Small intestine (tissue), 7 donors: ENCODE results near the gene CIAO1. TPM values are rescaled to one million over a fixed set of nuclear protein-coding genes. Genes with fewer than 3 reads are reported as not detected.

Source experiments
- DNase-seq, 2 donors: peaks; one replicate each; pipeline versions ENCODE4 v3.0.0 to v3.0.0-alpha.2; 2013
- FAIRE-seq: peaks from 2 replicates; lab custom pipeline; 2012; peaks lifted over from hg19 to GRCh38; lab: Jason Lieb, UNC
- H3K27ac ChIP-seq, 3 donors: one replicate each; pipeline ENCODE4 v1.5.1; 2013; ENCODE audit warnings: low read length in 2 of 3, mild to moderate bottlenecking in 2 of 3, control low read depth in 1 of 3, inconsistent platforms in 1 of 3, low read depth in 1 of 3, moderate library complexity in 1 of 3
- H3K27me3 ChIP-seq, 3 donors: one replicate each; pipeline ENCODE4 v1.6.1; 2013; ENCODE audit warnings: low read length in 3 of 3, inconsistent platforms in 1 of 3; ENCODE audit not compliant: control insufficient read depth in 3 of 3, insufficient read depth in 3 of 3
- H3K36me3 ChIP-seq, 3 donors: one replicate each; pipeline ENCODE4 v1.6.1; 2013; ENCODE audit warnings: low read length in 3 of 3, inconsistent platforms in 1 of 3, low read depth in 1 of 3, mild to moderate bottlenecking in 1 of 3, moderate library complexity in 1 of 3; ENCODE audit not compliant: control insufficient read depth in 3 of 3, insufficient read depth in 2 of 3
- H3K4me1 ChIP-seq, 3 donors: one replicate each; pipeline ENCODE4 v1.6.1; 2013; ENCODE audit warnings: low read length in 2 of 3, inconsistent platforms in 1 of 3, low read depth in 1 of 3, mild to moderate bottlenecking in 1 of 3, moderate library complexity in 1 of 3; ENCODE audit not compliant: control insufficient read depth in 3 of 3, insufficient read depth in 2 of 3
- H3K4me3 ChIP-seq, 3 donors: one replicate each; pipeline ENCODE4 v1.5.1; 2013; ENCODE audit warnings: low read length in 3 of 3, control low read depth in 1 of 3, inconsistent platforms in 1 of 3, low read depth in 1 of 3, mild to moderate bottlenecking in 1 of 3, moderate library complexity in 1 of 3
- H3K9me3 ChIP-seq, 2 donors: one replicate each; pipeline ENCODE4 v1.6.1; 2013; ENCODE audit warnings: low read depth in 1 of 2, low read length in 1 of 2; ENCODE audit not compliant: control insufficient read depth in 2 of 2, insufficient read depth in 1 of 2
- WGBS, 3 donors: extraction: QIAGEN DNeasy Blood & Tissue Kit; methylation state at CpG; one replicate each; pipeline ENCODE4 v1.1.7; 2013; 5-methylcytosine and 5-hydroxymethylcytosine counted together
- polyA plus RNA-seq, 4 donors: library from polyadenylated mRNA; stranded (reverse) in 3 of 4; unstranded in 1 of 4; fragments of 200-250 nt in 3 of 4; fragments of 120-200 nt in 1 of 4; gene quantifications; one replicate each; pipeline versions ENCODE4 v1.2.1 to v1.2.3, GENCODE V29; 2013
- donor health status: healthy with polysubstance abuse.
- donor health status: control.
- donor health status: control.
- donor health status: Bipolar disorder and iron deficiency.
- donor health status: healthy.

Gene CIAO1
- polyA plus RNA-seq, 4 donors: 50.3 to 73.2 (median 56.6) TPM

DNA sequence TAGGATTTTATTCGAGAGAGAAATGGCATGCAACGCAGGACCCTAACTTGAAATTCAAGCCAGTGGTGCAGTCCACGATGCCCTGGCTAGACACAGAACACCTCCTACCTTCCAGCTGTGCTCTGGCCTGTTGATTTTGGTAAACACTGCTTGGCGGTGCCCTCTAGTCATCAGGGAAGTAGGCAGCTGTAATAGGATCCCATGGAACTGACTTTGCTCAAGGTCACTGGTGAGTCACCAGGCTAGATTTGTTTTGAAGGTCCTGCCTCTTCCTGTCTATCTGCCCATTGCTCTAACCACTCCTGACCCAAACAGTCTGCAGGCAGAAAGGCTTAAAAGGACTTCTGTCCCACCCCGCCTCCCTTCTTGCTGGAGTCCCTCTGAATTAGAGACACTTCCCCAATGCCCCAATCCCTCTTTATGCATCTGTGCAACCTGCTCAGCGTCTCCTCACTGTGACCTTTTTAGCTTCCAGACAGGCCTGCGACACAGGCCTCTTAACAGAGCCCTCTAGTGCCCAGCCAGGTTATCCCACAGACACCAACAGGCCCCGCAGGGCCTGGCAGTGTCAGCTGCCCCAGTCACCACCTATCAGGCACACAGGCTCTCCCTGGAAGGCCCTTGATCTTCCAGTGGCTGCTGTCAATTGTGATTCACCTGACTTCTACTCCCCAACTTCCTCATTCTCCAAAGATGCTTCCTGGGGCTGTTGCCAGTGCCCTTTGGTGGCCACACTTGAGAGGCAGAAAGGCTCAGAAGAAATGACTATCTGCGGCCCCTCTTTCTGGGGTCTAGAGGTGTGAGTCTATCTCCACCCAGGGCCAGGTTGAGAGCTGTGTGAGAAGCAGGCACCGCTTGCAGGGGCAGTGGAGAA is 5.4 kb upstream of the CIAO1 start:
- H3K27ac ChIP-seq: peak overlapping the region; percentile 86 to 90 (median 90)
- peak; percentile 84 to 95 for DNase-seq
- no peak overlapping the region for H3K4me3 ChIP-seq
- no peaks in the 10 kb centered on the region for H3K27me3 ChIP-seq
- WGBS, 3 donors: 24 to 43% (median 34%) methylated on average over 10 of the region's 10 CpGs
- no peak for FAIRE-seq
- peaks cover 2 to 52% (median 3%) of the 10 kb centered on the region in 3 donors for H3K36me3 ChIP-seq
- peaks cover 17 to 51% (median 20%) of the 10 kb centered on the region in 3 donors for H3K4me1 ChIP-seq
- no peaks in the 10 kb centered on the region for H3K9me3 ChIP-seq

DNA sequence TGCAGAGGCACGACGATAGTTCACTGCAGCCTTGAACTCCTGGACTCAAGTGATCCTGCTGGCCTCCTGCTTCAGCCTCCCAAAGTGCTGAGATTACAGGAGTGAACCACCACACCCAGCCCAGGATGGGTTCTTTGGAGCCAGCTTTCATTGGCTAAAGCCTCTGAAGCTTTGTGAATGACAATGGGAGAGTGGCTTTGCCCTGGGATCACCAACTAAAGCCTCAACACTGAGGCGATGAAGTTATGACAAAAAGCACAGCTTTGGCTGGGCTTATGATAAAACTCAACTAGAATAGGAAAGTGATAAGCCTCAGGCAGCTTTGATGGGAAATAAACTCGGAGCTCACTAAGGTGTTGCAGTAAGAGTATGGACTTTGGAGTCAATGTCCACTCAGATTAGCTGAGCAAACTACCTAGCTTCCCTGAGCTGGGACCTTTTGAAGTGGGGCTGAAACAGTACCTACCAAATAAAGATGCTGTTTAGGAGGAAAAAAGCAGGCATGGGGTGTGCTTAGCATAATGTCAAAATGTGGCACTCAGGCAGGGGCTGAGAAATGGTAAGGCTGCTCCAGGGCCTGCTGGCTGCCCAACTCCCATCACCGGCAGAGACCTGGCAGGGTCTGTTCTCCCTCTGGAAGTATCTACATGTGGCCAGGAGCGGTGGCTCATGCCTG is 4.6 kb upstream of the CIAO1 start:
- H3K27me3 ChIP-seq: no peaks in the 10 kb centered on the region
- DNase-seq: peak; percentile 83 to 89

DNA sequence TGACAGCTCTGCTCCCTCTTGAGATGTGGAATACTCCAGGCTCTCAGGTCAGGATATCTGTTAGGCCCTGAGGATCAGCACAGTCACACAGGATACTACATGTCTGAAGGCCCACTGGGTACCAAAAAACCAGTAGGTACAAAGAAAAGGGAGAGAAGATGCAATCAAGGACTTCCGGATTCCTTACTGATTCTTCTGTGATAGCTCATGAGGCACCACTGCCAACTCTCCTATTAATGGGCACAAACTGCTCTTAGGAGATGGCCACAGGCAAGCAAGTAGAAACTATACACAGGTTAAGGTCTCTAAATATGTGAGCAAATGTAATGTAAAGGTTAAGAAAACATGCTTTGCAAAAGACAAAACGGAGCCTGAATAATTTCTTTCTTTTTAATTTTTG is 3.7 kb upstream of the CIAO1 start:
- Histone ChIP-seq H3K27me3 (no peaks in the 10 kb centered on the region), H3K4me1 (peaks cover 17 to 53% (median 23%) of the 10 kb centered on the region in 3 donors), H3K27ac (peak overlapping the region in 2 of 3 donors; percentile 86 to 90), H3K4me3 (no peak overlapping the region), H3K9me3 (no peaks in the 10 kb centered on the region), H3K36me3 (peaks cover 0 to 45% (median 2%) of the 10 kb centered on the region in 3 donors)
- DNase-seq (no peak), FAIRE-seq (no peak)
- 73 to 83% (median 78%) methylated on average over 2 of the region's 2 CpGs for WGBS, 3 donors

More for the DNA sequence above, 4.6 kb upstream of the CIAO1 start:
- FAIRE-seq: no peak
- Histone ChIP-seq H3K4me1 (peaks cover 17 to 51% (median 20%) of the 10 kb centered on the region in 3 donors), H3K36me3 (peaks cover 2 to 47% (median 3%) of the 10 kb centered on the region in 3 donors), H3K4me3 (no peak overlapping the region), H3K27ac (peak overlapping the region; percentile 86 to 90 (median 90)), H3K9me3 (no peaks in the 10 kb centered on the region)
- 23 to 67% (median 55%) methylated on average over 6 of the region's 6 CpGs for WGBS, 3 donors

DNA sequence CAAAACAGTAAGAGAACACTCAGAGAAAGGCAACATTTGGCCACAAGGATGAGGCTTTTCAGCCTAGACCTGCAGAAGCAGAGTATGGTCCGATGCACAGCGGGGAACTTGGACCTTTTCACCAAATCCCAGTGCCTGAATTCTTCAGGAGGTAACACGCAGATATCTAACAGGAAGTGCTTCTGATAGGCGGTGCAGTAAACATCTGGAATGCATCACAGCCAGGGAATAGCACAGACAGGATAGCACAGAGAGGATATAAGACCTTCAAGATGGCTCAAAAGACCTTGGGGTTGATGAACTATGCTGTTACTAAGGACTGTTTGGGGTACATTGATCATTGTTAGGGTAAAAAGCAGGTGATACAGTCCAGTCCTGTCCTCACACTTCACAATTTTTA is 1.9 kb upstream of the CIAO1 start:
- 56 to 68% (median 59%) methylated on average over 4 of the region's 4 CpGs for WGBS, 3 donors
- peak overlapping the region in 1 of 3 donors; percentile 86 for H3K4me3 ChIP-seq
- DNase-seq (no peak), FAIRE-seq (no peak)
- H3K9me3 ChIP-seq: no peaks in the 10 kb centered on the region
- no peak overlapping the region for H3K27ac ChIP-seq
- no peaks in the 10 kb centered on the region for H3K27me3 ChIP-seq
- peaks cover 4 to 47% (median 10%) of the 10 kb centered on the region in 3 donors for H3K36me3 ChIP-seq
- H3K4me1 ChIP-seq: peaks cover 16 to 52% (median 24%) of the 10 kb centered on the region in 3 donors

DNA sequence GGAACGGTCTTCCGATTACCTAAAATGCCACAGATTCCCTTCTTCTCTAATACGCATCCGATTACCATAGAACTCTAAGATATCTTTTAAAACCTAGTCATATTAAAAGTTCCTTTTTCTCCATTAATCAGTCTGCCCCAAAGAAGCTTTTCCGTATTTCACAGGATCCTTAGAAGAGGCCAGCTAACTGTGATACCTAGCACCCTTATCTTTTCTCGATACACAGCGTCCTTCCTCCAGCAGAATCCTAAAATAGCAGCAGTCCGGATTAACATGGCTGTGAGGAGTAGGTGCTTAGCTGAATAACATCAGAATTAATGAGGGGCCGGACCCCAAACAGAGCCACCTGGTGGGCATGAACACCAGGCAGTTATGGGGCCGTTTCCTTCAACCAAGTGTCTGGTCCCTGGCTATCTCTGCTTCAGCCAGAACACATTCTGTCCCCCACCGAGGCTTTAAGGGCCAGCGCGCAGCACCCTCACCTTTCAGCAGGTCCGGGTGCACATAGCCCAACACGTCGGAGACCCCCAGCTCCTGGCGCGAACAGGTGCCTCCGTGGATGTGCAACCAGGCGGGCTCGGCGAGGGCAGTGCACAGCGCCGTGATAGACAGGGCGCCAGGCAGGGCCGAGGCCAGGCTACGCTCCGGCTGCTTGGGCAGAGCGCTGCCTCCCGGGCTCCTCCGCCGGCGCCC is 1.2 kb upstream of the CIAO1 start:
- Histone ChIP-seq H3K27me3 (no peaks in the 10 kb centered on the region), H3K4me3 (peak overlapping the region; percentile 82 to 98 (median 86)), H3K9me3 (no peaks in the 10 kb centered on the region), H3K27ac (peak overlapping the region in 1 of 3 donors; percentile 94), H3K36me3 (peaks cover 5 to 45% (median 8%) of the 10 kb centered on the region in 3 donors), H3K4me1 (peaks cover 15 to 45% (median 24%) of the 10 kb centered on the region in 3 donors)
- peak in 1 of 2 donors; percentile 54 for DNase-seq
- FAIRE-seq: no peak
- 14 to 23% (median 14%) methylated on average over 18 to 33 of the region's 33 CpGs for WGBS, 3 donors

DNA sequence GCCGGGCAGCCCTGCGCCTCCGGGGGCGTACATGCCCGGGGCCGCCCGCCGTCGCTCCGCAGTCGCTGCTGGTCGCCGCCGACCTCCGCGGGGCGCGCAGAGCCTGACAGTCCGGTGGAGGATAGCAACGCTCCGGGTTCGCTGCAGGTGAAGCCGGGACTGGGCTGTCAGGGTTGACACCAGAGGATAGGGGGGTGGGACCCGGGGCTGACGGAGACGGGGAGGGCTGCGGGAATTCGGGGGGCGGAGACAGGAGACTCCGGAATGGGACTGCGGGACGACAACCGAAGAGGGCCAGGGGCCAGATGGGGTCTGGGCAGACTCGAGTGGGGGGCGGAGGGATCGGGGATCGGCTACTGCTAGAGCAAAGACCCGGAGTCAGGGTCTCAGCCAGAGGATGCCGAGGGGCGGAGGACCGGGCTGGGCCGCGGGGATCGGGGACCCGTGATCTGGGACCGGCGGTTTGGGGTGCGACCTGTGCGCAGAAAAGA is 631 bp upstream of the CIAO1 start:
- H3K27ac ChIP-seq: peak overlapping the region; percentile 80 to 94 (median 93)
- peaks cover 5 to 42% (median 8%) of the 10 kb centered on the region in 3 donors for H3K36me3 ChIP-seq
- no peaks in the 10 kb centered on the region for H3K27me3 ChIP-seq
- 0 to 1% (median 1%) methylated on average over 33 to 49 of the region's 49 CpGs for WGBS, 3 donors
- DNase-seq (no peak), FAIRE-seq (no peak)
- peaks cover 13 to 39% (median 19%) of the 10 kb centered on the region in 3 donors for H3K4me1 ChIP-seq
- H3K4me3 ChIP-seq: peak overlapping the region; percentile 82 to 98 (median 86)
- no peaks in the 10 kb centered on the region for H3K9me3 ChIP-seq

DNA sequence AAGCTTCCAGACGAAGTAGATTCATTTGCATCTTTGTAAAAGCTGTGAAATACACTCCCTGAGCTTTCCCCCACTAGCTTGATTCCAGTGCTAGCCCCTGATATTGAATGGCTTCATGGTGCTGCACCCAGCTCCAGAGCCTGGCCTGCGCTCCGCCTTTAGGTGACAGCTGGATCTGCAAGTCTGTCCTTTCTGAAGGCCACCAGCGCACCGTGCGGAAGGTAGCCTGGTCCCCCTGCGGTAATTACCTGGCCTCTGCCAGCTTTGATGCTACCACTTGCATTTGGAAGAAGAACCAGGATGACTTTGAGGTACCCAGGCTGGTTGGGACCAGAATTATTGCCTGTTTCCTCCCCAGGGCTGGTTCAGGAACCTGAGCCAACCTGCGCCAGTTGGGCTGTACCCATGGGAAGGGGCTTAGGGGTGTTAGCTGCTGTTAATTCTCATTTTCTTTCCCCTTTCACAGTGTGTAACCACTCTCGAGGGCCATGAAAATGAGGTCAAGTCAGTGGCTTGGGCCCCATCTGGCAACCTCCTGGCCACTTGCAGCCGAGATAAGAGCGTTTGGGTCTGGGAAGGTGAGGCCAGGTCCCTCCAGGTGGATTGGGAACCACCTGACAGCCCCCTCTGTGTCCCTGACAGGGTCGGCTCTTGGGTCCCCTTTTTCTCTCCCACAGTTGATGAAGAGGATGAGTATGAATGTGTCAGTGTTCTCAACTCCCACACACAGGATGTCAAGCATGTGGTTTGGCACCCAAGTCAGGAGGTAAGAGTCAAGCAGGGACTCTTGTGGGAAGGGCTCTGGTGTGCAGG is 1.3 kb downstream of the CIAO1 start:
- Histone ChIP-seq H3K4me1 (peaks cover 8 to 19% (median 10%) of the 10 kb centered on the region in 3 donors), H3K27me3 (no peaks in the 10 kb centered on the region), H3K36me3 (peaks cover 11 to 45% (median 14%) of the 10 kb centered on the region in 3 donors), H3K27ac (no peak overlapping the region), H3K4me3 (peak overlapping the region in 1 of 3 donors; percentile 79), H3K9me3 (no peaks in the 10 kb centered on the region)
- DNase-seq (peak; percentile 48 to 54), FAIRE-seq (no peak)
- 45 to 61% (median 49%) methylated on average over 12 of the region's 12 CpGs for WGBS, 3 donors
